GM21390 (cell line): ENCODE measurements around the gene LARGE1.
"Not testable (repeated sequence)": the region's sequence is repeated elsewhere in the genome, so short reads cannot be mapped to it uniquely, and the experiment has no call there.

Source experiments
- ATAC-seq: cut with Tn5 transposase; IDR thresholded peaks from one replicate; pipeline ENCODE4 v1.9.1; 2021; ENCODE audit not compliant: unreplicated experiment

Gene LARGE1

DNA sequence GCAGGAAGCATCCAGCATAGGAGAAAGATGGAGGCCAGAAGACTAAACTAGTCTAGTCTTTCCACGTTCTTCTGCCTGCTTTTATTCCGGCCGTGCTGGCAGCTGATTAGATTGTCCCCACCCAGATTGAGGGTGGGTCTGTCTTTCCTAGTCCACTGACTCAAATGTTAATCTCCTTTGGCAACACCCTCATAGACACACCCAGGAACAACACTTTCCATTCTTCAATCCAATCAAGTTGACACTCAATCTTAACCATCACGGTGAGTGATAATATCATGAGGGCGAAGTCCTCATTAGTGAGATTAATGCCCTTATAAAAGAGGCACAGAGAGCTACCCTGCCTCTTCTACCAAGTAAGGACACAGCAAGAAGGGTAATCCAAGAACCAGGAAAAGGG, 424.2 kb downstream of the LARGE1 start:
- no peak for ATAC-seq

DNA sequence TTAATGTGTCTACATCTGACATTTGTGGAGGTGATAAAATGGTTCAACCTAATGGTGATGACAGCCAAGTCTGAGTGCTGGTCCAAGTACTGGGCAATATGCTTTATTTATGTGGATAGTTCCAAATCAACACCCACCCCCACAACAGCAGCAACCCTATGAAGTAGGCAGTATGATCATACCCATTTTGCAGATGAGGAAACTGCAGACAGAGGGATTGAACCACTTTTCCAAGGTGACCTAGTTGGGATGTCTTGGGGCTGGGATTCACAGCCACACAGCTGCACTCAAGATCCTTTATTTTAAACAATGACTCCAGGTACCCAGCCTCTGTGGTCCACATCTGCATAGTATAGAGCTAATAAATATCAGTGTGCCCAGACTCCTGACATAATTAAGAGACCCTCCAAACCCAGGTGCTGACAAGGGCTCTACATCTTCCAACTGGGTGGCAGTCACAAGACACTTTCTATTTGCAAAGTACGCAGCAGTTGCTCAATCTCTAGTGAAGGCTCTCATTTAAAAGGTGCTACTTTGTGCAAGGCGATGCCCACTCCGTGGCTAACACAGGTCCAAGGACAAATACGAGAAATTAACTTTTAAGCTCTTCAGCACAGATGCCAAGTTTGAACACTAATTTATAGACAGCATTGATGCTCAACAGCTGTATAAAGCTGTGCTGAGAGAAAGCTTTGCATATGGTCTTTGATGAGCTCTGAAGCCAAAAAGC, 426.6 kb downstream of the LARGE1 start:
- ATAC-seq, result no peak

DNA sequence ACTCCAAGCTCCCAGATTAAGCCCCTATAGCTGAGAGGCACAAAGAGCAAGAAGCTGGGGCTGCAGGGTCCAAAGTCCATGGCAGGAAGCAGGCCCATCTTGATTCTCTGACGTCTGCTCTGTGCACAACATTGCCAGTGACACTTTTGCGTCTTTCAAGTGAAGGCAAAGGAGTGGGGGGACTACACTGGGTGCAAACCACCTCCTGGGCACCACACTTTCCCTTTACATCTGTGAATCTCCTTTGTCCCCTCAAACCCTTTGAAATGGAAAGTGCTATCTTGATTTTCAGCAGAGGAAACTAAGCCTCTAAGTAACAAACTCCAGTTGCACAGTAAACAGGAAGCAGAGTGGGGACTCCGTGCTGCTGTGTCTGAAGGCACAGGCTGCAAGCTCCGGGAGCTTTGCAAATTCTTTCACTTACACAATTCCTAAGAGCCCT, 428.0 kb downstream of the LARGE1 start:
- ATAC-seq, result no peak

DNA sequence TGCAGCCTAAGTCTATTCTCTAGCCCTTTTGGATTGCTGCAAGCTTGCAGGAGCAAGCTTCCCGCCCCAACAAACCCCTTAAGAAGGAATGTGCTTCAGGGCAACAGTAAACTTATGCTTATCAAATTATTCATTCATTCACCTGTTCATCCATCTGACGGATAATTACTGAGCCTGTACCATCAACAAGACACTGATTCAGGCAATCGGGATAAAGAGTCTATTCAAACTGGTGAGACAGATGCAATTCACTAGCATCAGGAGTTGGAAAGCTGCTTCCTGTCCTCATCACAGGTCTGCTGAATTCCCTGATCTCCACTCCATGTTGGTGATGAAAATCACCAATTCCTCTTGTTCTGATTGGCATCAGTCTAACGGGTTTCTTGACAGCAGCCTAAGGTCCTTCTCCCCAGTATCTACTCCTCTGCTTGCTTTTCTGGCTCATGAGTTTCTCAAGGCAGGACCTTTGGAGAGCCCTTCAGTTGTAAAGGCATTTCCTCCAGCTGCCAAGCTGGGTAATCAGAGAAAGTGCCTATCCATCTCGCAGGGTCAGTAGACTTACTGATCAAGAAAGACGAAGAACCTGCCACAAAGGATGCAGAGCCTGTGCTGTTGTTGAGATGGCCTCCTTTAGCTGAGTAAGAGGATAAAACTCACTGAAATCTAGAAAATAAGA, 433.1 kb downstream of the LARGE1 start:
- ATAC-seq, result no peak

DNA sequence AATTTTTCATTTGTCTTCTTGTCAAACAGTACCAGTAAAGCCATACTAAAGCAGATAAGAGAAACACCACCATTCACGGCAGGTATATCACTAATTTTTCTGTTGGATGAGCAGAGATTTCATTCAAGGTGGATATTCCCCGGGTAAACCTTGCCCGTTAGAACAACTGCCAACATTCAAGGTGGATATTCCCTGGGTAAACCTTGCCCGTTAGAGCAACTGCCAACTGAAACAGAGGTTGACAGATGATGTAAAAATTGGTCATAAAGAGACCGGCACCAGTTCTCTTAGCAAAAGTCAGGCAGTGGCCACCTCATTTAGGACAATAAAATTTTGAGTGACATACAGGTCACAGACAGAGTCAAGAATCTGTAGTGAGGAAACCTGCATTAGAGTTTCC, 438.7 kb downstream of the LARGE1 start:
- no peak for ATAC-seq

DNA sequence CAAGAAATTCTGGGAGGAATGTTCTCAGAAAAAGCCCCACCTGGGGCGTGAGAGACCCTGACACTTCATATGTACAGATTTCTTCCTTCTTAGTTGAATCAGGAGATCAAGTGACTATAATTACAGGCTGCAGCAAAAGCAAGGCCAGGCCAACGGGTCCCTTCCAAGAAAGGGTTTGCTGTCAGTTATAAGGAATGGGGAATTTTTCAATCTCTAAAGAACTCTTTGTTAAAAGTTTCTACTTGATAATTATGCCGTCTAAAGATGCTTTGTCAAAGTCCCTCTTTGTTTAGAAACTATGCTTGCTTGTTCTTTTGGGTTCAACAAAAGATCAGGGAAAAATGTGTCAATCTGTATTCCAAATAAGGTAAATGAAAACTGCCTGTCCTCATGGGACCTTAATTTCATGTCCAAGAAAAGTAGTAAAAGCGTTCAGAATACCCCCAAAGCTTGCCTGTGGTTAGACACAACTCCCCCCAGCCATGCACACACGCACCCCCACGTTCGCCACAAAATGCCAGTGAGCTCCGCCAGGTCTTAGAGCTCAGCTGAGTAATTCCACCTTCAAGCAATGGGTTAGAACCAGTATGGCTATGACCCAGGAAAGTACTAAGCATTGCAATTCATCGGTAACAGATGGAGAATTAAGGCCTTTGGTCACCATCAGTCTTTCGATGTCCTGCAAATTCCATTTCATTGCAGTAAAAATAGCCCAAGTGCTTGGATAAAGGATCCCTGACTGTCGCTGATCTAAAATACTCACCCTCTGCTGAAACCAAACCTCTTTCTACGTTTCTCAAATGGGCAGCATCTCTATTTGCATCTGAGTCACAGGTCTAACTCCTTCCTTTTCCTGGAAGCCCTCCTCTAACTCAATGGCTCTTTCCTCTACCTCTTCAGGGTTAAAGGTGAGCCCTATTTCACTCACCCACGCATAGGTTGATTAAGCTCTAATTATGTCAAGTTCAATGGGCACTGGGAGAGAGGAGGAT, 442.9 kb downstream of the LARGE1 start:
- ATAC-seq, result no peak

DNA sequence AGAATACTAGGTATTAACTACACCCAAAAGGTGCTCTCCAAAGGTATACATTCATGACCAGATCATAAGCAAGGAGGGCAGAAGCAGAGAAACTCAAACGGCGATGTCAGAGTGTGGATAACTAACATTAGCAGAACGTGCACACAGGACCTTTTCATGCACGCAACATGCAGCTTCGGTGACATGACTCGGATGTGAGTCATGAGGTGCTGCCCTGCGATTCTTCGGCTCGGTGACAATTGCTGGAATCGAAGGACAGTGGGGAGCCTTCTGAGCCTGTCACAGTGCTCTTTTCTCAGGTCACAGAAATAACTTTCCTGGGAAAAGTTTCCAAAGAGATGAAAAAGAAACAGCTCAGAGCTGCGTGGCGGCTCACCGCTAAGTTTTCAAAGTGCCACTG, 443.6 kb downstream of the LARGE1 start:
- ATAC-seq, result no peak

DNA sequence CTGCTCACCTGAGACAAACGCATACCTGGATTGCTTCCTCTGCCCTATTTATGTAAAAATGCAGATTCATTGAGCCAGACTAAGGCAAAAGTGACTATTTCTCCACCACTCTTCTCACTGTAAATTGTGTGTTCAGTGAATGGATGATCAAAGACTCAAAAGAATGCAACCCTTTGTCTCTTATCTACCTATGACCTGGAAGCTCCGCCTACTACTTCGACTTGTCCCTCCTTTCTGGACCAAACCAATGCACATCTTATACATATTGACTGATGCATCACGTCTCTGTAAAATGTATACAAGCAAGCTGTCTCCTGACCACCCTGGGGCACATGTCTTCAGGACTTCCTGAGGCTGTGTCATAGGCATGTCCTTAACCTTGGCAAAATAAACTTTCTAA, 444.1 kb downstream of the LARGE1 start:
- ATAC-seq, result no peak

DNA sequence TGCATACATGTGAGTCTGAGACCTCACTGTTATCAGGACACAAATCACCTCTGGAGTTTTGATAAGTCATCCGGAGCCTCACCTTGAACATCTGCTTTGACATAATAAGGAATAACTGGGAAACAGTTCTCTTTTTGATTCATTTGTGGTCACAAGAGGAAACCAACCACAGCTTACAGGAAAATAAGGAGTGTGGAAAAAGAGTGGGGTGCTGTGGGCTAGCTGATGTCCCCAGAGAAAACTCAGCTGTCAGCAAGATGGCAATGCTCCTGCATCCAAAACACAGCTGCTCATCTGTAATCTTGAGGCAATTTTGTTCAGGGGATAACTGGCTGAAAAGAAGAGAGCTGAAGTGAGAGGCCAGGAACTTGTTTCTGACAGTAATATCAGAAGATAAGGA, 445.7 kb downstream of the LARGE1 start:
- no peak for ATAC-seq

DNA sequence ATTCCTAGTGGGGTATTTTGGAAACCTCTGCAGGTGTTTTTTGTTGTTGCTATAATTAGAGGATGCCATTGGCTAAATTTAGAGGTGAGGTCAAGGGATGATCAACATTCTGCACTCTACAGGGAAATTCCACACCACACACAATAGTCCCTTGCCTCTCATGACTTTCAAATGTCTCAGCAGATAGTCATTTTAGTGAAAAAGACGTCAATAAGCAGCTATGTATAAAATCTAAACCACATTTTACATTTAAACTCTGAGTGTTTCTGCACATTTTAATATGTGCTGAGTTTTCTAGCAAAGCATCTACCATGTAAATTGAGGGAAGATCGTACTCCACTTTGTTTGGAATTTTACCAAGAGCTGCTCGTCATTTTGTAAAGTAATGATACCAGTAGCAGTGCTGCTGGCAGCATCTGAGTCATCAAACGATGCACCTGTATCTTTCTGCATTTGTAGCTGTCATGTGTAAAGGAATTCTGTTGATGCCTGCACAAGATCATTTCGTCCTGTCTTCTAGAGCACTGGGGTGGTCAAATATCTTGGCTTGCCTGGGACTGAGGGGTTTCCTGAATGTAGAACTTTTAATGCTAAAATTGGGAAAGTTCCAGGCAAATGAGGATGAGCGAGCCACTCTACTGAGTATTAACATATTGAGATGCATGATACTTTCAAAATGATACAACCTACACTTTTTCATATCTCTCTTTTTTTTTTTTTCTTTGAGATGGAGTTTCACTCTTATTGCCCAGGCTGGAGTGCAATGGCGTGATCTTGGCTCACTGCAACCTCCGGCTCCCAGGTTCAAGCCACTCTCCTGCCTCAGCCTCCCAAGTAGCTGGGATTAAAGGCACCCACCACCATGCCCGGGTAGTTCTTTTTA, 447.6 kb downstream of the LARGE1 start:
- ATAC-seq, result peak; percentile 53

DNA sequence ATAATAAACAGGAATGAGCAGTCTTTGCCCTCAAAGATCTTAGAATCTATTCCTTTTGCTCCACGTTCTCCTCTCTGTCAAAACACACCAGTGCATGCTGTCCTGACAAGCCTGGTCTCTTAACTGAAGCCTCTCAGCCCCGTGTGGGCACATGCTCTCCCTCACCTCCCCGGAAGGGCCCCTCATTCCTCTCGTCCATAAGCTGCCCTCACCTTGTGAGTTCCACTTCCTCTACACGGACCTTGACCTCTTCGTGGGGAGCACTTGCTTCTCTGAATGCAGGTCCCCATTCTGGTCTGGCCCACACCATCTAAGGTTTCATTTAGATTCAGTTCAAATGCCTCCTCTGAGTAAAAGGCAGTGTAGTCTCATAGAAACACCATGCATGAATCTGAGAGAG, 449.8 kb downstream of the LARGE1 start:
- no peak for ATAC-seq

DNA sequence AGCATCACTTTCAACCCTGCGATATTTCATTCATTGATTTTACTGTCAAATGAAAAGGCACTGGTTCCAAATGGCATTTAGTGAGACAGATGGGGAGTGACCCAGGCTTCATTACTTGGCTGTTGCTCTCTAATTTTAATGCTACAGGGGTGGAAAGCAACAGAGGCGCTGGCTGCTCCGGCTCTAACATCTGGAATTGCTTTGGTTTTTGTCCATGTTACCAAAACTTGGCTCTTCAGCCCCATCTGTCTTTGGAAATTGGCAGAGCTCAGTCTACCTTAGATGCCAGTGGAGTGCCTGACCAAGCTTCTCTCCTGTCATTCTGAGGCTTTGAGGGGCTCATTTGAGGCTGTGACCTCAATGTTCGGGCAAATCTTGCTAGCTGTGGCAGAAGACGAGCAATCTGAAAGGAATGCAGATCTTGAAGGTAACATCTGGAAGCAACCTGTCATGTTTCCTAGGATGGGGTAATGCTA, 452.6 kb downstream of the LARGE1 start:
- ATAC-seq, result no peak

DNA sequence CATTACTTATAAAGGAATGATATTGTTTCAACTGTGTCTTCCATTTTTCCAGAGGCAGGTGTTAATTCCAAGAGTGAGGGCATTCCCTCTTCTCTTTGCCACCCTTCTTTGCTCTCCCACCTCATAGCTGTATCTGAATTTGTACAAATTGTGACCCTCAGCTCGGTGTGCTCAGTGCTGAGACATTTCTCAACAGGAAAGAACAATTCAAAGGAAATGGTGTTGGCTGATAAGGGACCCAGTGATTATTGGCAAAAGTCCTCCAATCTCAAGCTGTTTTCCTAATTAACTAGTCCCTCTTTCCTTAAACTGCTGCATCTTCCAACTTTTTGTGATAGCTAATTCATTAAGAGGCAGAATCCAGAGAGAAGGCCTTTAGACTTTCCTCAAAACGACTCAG, 453.2 kb downstream of the LARGE1 start:
- no peak for ATAC-seq

DNA sequence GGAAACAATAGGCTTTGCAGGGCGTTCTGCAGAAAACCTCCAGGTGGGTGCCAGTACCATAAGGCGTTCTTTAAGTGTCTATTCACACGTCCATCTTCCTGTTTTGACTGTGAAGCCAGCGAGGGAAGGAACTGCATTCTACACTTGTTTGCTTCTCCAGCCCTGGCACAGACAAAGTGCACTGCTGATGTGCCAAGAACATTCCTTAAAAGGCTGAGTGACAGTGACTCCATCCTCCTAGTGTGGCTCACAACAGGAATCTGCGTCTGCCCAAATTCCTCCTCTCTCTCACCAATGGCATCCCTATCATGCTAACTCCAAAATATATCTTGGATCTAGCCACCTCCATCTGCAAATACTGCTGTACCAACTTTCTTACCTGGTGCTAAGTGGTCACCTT, 454.7 kb downstream of the LARGE1 start:
- ATAC-seq, result no peak

DNA sequence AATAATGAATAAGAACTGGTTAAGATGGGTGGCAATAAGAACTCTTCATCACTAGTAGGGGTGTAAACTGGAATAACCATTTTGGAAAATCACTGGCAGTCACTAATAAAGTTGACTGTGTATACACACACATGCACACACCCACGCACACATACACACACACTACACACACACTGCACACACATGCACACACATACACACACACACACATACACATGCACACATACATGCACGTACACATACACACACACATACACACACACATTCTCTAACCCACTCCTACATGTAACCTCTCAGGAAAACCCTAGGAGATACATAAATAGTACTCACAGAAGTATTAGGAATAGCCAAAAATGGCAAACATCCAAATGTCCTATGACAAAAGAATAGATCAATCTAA, 455.6 kb downstream of the LARGE1 start:
- no peak for ATAC-seq

DNA sequence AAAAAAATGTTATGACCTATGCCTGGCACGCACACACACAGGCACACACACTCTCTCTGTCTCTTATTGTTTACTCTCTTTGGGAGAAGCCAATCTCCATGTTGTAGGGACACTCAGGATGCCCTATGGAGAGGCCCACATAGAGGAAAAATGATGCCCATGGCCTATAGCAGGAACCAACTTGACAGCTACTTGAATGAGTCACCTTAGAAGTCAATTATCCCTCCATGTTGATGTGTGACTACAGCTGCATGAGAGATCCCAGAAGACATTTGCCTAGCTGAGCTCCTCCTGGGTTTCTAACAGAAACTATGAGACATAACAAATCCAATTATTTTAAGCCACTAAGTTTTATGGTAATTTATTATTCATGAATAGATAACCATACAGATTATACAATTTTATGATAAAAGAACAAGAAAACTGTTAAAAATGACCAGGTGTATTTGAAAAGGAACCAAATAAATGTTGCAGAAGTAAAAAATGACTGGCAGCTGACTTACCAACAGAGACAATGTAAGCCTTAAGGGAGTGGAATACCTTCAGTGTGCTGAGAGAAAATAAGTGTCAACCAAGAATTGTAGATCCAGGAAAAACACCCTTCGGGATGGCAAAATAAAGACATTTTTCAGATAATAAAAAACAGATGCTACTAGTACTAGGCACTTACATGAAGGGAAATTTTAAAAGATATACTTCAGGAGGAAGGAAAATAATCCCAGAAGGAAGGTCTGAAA, 458.4 kb downstream of the LARGE1 start:
- no peak for ATAC-seq

DNA sequence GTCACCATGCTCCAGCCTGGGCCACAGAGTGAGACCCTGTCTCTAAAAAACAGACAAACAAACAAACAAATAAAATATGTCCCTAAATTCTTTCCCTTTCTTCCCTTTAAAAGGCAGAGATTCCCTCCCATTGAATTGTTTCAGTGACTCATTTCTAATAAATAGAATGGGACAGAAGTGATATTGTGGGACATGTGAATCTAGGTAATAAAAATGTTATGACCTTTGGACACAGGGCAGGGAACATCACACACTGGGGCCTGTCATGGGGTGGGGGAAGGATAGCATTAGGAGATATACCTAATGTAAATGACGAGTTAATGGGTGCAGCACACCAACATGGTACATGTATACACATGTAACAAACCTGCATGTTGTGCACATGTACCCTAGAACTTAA, 459.0 kb downstream of the LARGE1 start:
- not testable (repeated sequence) for ATAC-seq

DNA sequence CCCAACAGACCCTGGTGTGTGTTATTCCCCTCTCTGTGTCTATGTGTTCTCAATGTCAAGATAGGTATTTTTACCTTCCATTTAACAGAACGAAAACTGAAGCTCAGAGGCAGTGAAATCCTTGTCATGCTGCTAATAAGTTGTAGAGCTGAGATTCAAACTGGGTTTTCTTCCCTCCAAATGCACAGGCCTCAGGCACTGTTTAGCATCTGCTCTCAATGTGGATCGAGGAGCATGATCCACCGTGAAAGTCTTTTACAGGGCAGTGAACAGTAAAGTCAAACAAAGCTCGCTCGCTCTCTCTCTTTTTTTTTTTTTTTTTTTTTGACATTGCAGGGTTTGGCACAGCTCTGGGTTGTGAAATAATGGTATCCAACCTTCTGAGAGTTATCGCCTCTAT, 461.1 kb downstream of the LARGE1 start:
- ATAC-seq, result no peak

DNA sequence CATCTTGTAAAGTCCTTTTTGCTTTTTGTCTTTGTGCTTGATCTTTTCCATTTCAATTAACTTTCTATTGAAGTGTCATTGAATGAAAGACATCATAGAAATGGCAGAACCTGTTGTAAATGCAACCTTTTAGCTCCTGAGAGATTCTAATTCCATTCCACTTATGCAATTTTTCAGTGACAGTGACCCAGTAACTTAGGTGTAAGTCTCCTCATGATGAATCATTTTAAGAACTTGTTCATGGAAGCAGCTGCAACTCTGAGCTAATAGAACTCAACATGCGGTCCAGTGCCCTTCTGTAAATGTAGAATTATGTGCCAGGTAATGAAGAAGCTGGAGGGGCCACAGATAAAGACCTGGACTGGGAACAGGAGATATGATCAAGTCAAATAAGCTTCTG, 463.8 kb downstream of the LARGE1 start:
- ATAC-seq, result no peak

DNA sequence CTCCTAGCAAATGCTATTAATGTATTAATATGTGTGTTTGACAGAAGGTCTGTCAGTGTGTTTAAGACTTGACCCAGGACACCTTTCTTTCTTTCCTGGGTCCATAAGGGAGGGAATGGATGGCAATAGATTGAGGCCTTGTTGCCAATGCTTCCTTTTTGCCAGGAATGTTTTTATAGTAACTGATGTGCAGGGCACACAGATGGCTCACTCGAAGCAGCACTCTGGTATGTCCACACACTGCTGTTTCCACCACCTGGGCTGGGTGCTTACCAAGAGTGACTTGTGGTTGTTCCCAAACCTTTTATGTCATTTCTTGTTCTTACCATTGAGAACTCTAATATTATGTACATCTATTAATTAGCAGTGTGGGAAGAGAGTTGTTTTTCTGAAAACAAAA, 465.2 kb downstream of the LARGE1 start:
- no peak for ATAC-seq
